Measurements from ENCODE around the gene NCR2.
A peak's percentile ranks its signal among the peaks of the same experiment; 100 is the strongest.

Gene NCR2

GRCh38 chr6:41332842-41333736 is 2.3 kb upstream of the NCR2 start:
- Histone ChIP-seq H3K36me3 (replicated peaks) (no peaks in the 10 kb centered on the region), H3K4me3 (ENCODE audit: low read depth, low read length) (no peak overlapping the region), H3K27me3 (replicated peaks) (peaks cover 14% of the 10 kb centered on the region), H3K27ac (no peak overlapping the region)
- DNase-seq = no peak
- no peak for TF ChIP-seq CTCF (IDR thresholded peaks at IDR 0.05; ENCODE audit: low read depth, low read length, missing control alignments)
- in situ Hi-C loops (cut with HindIII; ENCODE audit: low pct_ligation_motif_present, low sequenced_read_pairs) = no loop called here

- TF ChIP-seq CTCF (IDR thresholded peaks at IDR 0.05; ENCODE audit: low read depth, low read length, missing control alignments) = peak; percentile 48
- no peaks in the 10 kb centered on the region for H3K36me3 ChIP-seq (replicated peaks)
- H3K4me3 ChIP-seq (ENCODE audit: low read depth, low read length) = no peak overlapping the region
- H3K27ac ChIP-seq = no peak overlapping the region
- DNase-seq = no peak
- in situ Hi-C loops (cut with HindIII; ENCODE audit: low pct_ligation_motif_present, low sequenced_read_pairs) = no loop called here
- H3K27me3 ChIP-seq (replicated peaks) = peaks cover 13% of the 10 kb centered on the region
Observed at GRCh38 chr6:41334482-41335040, 847 bp upstream of the NCR2 start.

GRCh38 chr6:41335943-41336342 is 535 bp downstream of the NCR2 start:
- Histone ChIP-seq H3K36me3 (replicated peaks) (no peaks in the 10 kb centered on the region), H3K27me3 (replicated peaks) (peaks cover 13% of the 10 kb centered on the region), H3K27ac (no peak overlapping the region), H3K4me3 (ENCODE audit: low read depth, low read length) (no peak overlapping the region)
- TF ChIP-seq CTCF (IDR thresholded peaks at IDR 0.05; ENCODE audit: low read depth, low read length, missing control alignments) = no peak
- in situ Hi-C loops (cut with HindIII; ENCODE audit: low pct_ligation_motif_present, low sequenced_read_pairs) = no loop called here
- no peak for DNase-seq

- Histone ChIP-seq H3K27me3 (replicated peaks) (peaks cover 15% of the 10 kb centered on the region), H3K36me3 (replicated peaks) (no peaks in the 10 kb centered on the region), H3K27ac (no peak overlapping the region), H3K4me3 (ENCODE audit: low read depth, low read length) (no peak overlapping the region)
- DNase-seq = no peak
- in situ Hi-C loops (cut with HindIII; ENCODE audit: low pct_ligation_motif_present, low sequenced_read_pairs) = no loop called here
- TF ChIP-seq CTCF (IDR thresholded peaks at IDR 0.05; ENCODE audit: low read depth, low read length, missing control alignments) = no peak
Observed at GRCh38 chr6:41336824-41337223, 1.4 kb downstream of the NCR2 start.

- Histone ChIP-seq H3K27me3 (replicated peaks) (peaks cover 16% of the 10 kb centered on the region), H3K4me3 (ENCODE audit: low read depth, low read length) (no peak overlapping the region), H3K36me3 (replicated peaks) (no peaks in the 10 kb centered on the region), H3K27ac (no peak overlapping the region)
- TF ChIP-seq CTCF (IDR thresholded peaks at IDR 0.05; ENCODE audit: low read depth, low read length, missing control alignments) = no peak
- DNase-seq = no peak
- in situ Hi-C loops (cut with HindIII; ENCODE audit: low pct_ligation_motif_present, low sequenced_read_pairs) = no loop called here
Observed at GRCh38 chr6:41337709-41338108, 2.3 kb downstream of the NCR2 start.

Measured in brain microvascular endothelial cell (primary cell).